Measurements from ENCODE around the gene ADCY2.

The ADCY2 gene

GRCh38 chr5:7395947-7396712, at the start of gene ADCY2:
Gene ADCY2, plus strand, starts transcription at chr5:7396138. Its CDS starts 159 bp downstream, at chr5:7396297.
- no peak for DNase-seq

- no peak for DNase-seq
Measured at GRCh38 chr5:7347377-7347776, 48.6 kb upstream of the ADCY2 start.

- DNase-seq = no peak
Measured at GRCh38 chr5:7348168-7348854, 47.6 kb upstream of the ADCY2 start.

- no peak for DNase-seq
Measured at GRCh38 chr5:7361593-7361992, 34.3 kb upstream of the ADCY2 start.

- DNase-seq = no peak
Measured at GRCh38 chr5:7363067-7363677, 32.8 kb upstream of the ADCY2 start.

GRCh38 chr5:7364226-7364875, 31.6 kb upstream of the ADCY2 start:
- no peak for DNase-seq

GRCh38 chr5:7367780-7368179, 28.2 kb upstream of the ADCY2 start:
- DNase-seq = no peak

GRCh38 chr5:7372399-7372798, 23.5 kb upstream of the ADCY2 start:
- DNase-seq = no peak

GRCh38 chr5:7374186-7374585, 21.8 kb upstream of the ADCY2 start:
- DNase-seq = no peak

- no peak for DNase-seq
Measured at GRCh38 chr5:7375457-7375856, 20.5 kb upstream of the ADCY2 start.

- DNase-seq = no peak
Measured at GRCh38 chr5:7376871-7377270, 19.1 kb upstream of the ADCY2 start.

- DNase-seq = no peak
Measured at GRCh38 chr5:7377761-7378160, 18.2 kb upstream of the ADCY2 start.

GRCh38 chr5:7382588-7382987, 13.3 kb upstream of the ADCY2 start:
- DNase-seq = no peak

GRCh38 chr5:7385681-7386080, 10.3 kb upstream of the ADCY2 start:
- no peak for DNase-seq

- no peak for DNase-seq
Measured at GRCh38 chr5:7388553-7388952, 7.4 kb upstream of the ADCY2 start.

- DNase-seq = no peak
Measured at GRCh38 chr5:7391215-7391614, 4.7 kb upstream of the ADCY2 start.

GRCh38 chr5:7391814-7392692, 3.9 kb upstream of the ADCY2 start:
- DNase-seq = no peak

- no peak for DNase-seq
Measured at GRCh38 chr5:7392693-7393024, 3.3 kb upstream of the ADCY2 start.

- no peak for DNase-seq
Measured at GRCh38 chr5:7393921-7394799, 1.8 kb upstream of the ADCY2 start.

GRCh38 chr5:7394889-7395431, 978 bp upstream of the ADCY2 start:
- DNase-seq = no peak

- no peak for DNase-seq
Measured at GRCh38 chr5:7395432-7395946, 449 bp upstream of the ADCY2 start.
